PC-3 (cell line): ENCODE data around the gene KIAA1191. TPM values are rescaled to one million over a fixed set of nuclear protein-coding genes. Genes with fewer than 3 reads are reported as not detected.

Experiments used
- ATAC-seq: fragments of 200-7000 bp; cut with Tn5 transposase; 2 replicates; pipeline ENCODE4 v1.9.1; 2020; ENCODE audit warnings: mild to moderate bottlenecking, moderate library complexity
- BruUV-seq: library from RNA; stranded (reverse); fragments of 400-500 nt; replicated peaks from 2 replicates; lab custom pipeline; 2021; lab: Mats Ljungman, UMichigan
- CTCF ChIA-PET: fragments of 300-600 bp; sonication (Branson Sonifier 250); formaldehyde crosslinking; loops from one replicate; lab custom pipeline; 2022; ENCODE audit warnings: antibody characterized with exemption; lab: Charles Lee
- POLR2A ChIA-PET: fragments of 300-600 bp; sonication (Branson Sonifier 250); formaldehyde crosslinking; loops from one replicate; lab custom pipeline; 2022; ENCODE audit warnings: antibody characterized with exemption; ENCODE audit not compliant: unreplicated experiment; lab: Charles Lee
- DNase-seq: peaks from one replicate; pipeline ENCODE4 v3.0.0-alpha.2; 2015
- H2AFZ ChIP-seq: fragments of 300-600 bp; sonication (generic); 2 replicates; pipeline ENCODE4 v1.6.0; 2016; ENCODE audit warnings: antibody characterized with exemption, low read length
- H3F3A ChIP-seq: fragments of 300-600 bp; sonication (generic); one replicate; pipeline ENCODE4 v1.6.0; 2017; ENCODE audit warnings: antibody characterized with exemption, low read length, control low read depth, mild to moderate bottlenecking; ENCODE audit not compliant: unreplicated experiment
- H3K27ac ChIP-seq: fragments of 300-600 bp; sonication (generic); 2 replicates; pipeline ENCODE4 v1.5.1; 2016; ENCODE audit warnings: mild to moderate bottlenecking, low read length
- H3K27me3 ChIP-seq: fragments of 300-600 bp; sonication (generic); 2 replicates; pipeline ENCODE4 v1.6.1; 2016; ENCODE audit warnings: low read length, mixed read lengths
- H3K36me3 ChIP-seq: fragments of 300-600 bp; sonication (generic); 2 replicates; pipeline ENCODE4 v1.6.1; 2016; ENCODE audit warnings: low read depth, mixed run types, low read length, mixed read lengths
- H3K4me1 ChIP-seq: fragments of 300-600 bp; sonication (generic); 2 replicates; pipeline ENCODE4 v1.5.1; 2016; ENCODE audit warnings: low read length; ENCODE audit not compliant: insufficient read depth
- H3K4me2 ChIP-seq: fragments of 300-600 bp; sonication (generic); 2 replicates; pipeline ENCODE4 v1.6.0; 2016; ENCODE audit warnings: low read length
- H3K4me3 ChIP-seq: fragments of 300-600 bp; sonication (generic); 2 replicates; pipeline ENCODE4 v1.5.1; 2016; ENCODE audit warnings: mild to moderate bottlenecking, low read length, mixed read lengths
- H3K79me2 ChIP-seq: fragments of 300-600 bp; sonication (generic); 2 replicates; pipeline ENCODE4 v1.6.1; 2017; ENCODE audit warnings: low read length, mixed read lengths
- H3K9ac ChIP-seq: fragments of 300-600 bp; sonication (generic); 2 replicates; pipeline ENCODE4 v1.6.0; 2016; ENCODE audit warnings: mild to moderate bottlenecking, low read length
- H3K9me2 ChIP-seq: fragments of 300-600 bp; sonication (generic); replicated peaks from 2 replicates; pipeline ENCODE4 v1.6.1; 2016; ENCODE audit warnings: mixed run types, low read length, mixed read lengths
- H3K9me3 ChIP-seq: fragments of 300-600 bp; sonication (generic); 2 replicates; pipeline ENCODE4 v1.6.1; 2016; ENCODE audit warnings: low read length, mixed read lengths
- H4K20me1 ChIP-seq: fragments of 300-600 bp; sonication (generic); 2 replicates; pipeline ENCODE4 v1.6.1; 2016; ENCODE audit warnings: low read length, mixed read lengths
- CTCF ChIP-seq: fragments of 300-600 bp; sonication (generic); conservative IDR thresholded peaks from 2 replicates; pipeline ENCODE4 v1.5.1; 2017; ENCODE audit warnings: antibody characterized with exemption, low read depth, mild to moderate bottlenecking, low read length
- EZH2 ChIP-seq: fragments of 300-600 bp; sonication (generic); IDR thresholded peaks from one replicate; pipeline ENCODE4 v1.6.1; 2017; ENCODE audit warnings: antibody characterized with exemption, mild to moderate bottlenecking, low read length; ENCODE audit not compliant: unreplicated experiment
- EZH2phosphoT487 ChIP-seq: fragments of 300-600 bp; sonication (generic); IDR thresholded peaks from 2 replicates; pipeline ENCODE4 v1.6.1; 2018; ENCODE audit warnings: mild to moderate bottlenecking, antibody characterized with exemption, low read length, borderline replicate concordance
- intact Hi-C: fragments of 100-400 bp; cut with micrococcal nuclease; formaldehyde crosslinking; loops from 2 replicates; pipeline ENCODE4 v1.9.0; 2023
- total RNA-seq: library from RNA; depleted of rRNA; stranded (reverse); fragments of >200 nt; gene quantifications from 2 replicates; pipeline ENCODE4 v1.2.3, GENCODE V29; 2014

Gene KIAA1191
- total RNA-seq, 1 experiment from 2014 or later: 81.1 TPM

DNA sequence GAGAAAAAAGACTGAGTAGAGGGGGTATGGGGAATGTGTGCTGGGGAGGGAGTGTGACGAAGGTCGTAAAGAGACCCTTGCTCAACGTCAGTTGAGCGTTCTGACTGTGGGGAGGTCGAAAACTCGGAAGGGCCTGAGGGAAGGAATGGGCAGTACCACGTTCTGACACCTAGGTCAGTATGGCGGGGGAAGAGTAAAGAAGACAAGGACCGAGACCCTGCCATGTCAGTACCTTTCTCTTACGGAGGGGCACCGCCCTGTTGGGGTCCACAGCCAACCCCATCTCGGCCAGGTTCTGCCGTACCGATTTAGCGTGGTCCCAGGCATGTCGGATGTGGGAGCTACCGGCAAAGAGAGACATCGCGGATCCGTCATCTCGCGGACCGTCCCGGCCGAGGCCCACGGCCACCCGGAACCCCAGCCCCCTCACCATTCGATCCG, 26.5 kb upstream of the KIAA1191 start:
- peaks cover 14% of the 10 kb centered on the region for H3K4me1 ChIP-seq
- no peak for TF ChIP-seq CTCF
- TF ChIP-seq EZH2: no peak
- no peak for TF ChIP-seq EZH2phosphoT487
- intact Hi-C loops: loop anchor here (1.0 kb wide), 2 partner anchors 60 to 149 kb away; partner anchors contain the start of genes FAF2 and RNF44
- peaks cover 67% of the 10 kb centered on the region for H3K79me2 ChIP-seq
- no peaks in the 10 kb centered on the region for H3F3A ChIP-seq
- TSS peak; percentile 49 for BruUV-seq
- H3K9me2 ChIP-seq: no peaks in the 10 kb centered on the region
- peak overlapping the region; percentile 98 for H3K9ac ChIP-seq
- peaks cover 32% of the 10 kb centered on the region for H4K20me1 ChIP-seq
- no peak for ATAC-seq
- peak overlapping the region; percentile 94 for H3K27ac ChIP-seq
- H3K4me2 ChIP-seq: peak overlapping the region; percentile 99
- ChIA-PET POLR2A (interaction anchor here (0.5 kb wide), 1 partner anchor 280 kb away, joined by 3 read pairs; no protein-coding TSS in a partner anchor), CTCF (no interaction called here)
- peak; percentile 23 for DNase-seq
- peak overlapping the region; percentile 97 for H2AFZ ChIP-seq
- no peaks in the 10 kb centered on the region for H3K9me3 ChIP-seq
- H3K27me3 ChIP-seq: no peaks in the 10 kb centered on the region
- peak overlapping the region; percentile 94 for H3K4me3 ChIP-seq
- H3K36me3 ChIP-seq: peaks cover 56% of the 10 kb centered on the region

DNA sequence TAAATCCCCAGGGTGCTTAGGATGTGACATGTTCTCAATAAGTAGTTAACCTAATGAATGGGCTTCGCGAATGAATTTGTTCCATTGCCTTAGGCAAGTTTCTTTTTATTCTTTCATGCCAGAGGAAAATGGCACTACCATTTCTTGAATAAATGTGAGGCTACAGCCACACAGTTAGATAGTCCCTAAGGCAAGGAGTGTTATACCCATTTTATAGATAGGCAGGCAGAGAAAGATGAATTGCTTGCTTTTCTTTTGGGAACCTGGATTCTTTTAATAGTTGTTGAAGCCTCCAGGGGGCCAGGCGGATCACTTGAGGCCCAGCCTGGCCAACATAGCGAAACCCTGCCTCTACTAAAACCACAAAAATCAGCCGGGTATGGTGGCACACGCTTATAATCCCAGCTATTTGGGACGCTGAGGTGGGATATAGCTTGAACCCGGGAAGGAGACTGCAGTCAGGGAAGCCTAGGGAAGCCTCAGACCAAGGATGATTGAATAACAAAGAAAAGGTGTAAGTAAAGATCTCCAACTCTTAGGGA, 25.9 kb upstream of the KIAA1191 start:
- Histone ChIP-seq H4K20me1 (peaks cover 32% of the 10 kb centered on the region), H3K9me2 (no peaks in the 10 kb centered on the region), H3K27ac (peak overlapping the region; percentile 94; the same call in 1 of the 2 replicates), H3K9me3 (no peaks in the 10 kb centered on the region), H3F3A (no peaks in the 10 kb centered on the region), H3K4me2 (peak overlapping the region; percentile 99), H3K36me3 (peaks cover 62% of the 10 kb centered on the region), H3K27me3 (no peaks in the 10 kb centered on the region), H3K4me1 (peaks cover 14% of the 10 kb centered on the region), H3K9ac (peak overlapping the region; percentile 98), H3K79me2 (peaks cover 67% of the 10 kb centered on the region), H2AFZ (no peak overlapping the region), H3K4me3 (peak overlapping the region; percentile 94)
- DNase-seq: no peak
- POLR2A ChIA-PET: no interaction called here
- ATAC-seq: no peak
- intact Hi-C loops: no loop called here
- BruUV-seq: no TSS peak
- CTCF ChIA-PET: no interaction called here
- TF ChIP-seq EZH2phosphoT487: no peak
- no peak for TF ChIP-seq EZH2
- no peak for TF ChIP-seq CTCF

- Histone ChIP-seq H3K79me2 (peaks cover 67% of the 10 kb centered on the region), H3K4me3 (peak overlapping the region; percentile 94), H3K27me3 (no peaks in the 10 kb centered on the region), H3K9me2 (no peaks in the 10 kb centered on the region), H2AFZ (no peak overlapping the region), H3K27ac (no peak overlapping the region), H3K36me3 (peaks cover 65% of the 10 kb centered on the region), H3K9me3 (no peaks in the 10 kb centered on the region), H3K9ac (no peak overlapping the region), H3F3A (no peaks in the 10 kb centered on the region), H3K4me2 (peak overlapping the region; percentile 99), H3K4me1 (peaks cover 14% of the 10 kb centered on the region), H4K20me1 (peaks cover 32% of the 10 kb centered on the region)
- ATAC-seq: no peak
- intact Hi-C loops: no loop called here
- TF ChIP-seq EZH2 (no peak), CTCF (no peak), EZH2phosphoT487 (no peak)
- DNase-seq: no peak
- POLR2A ChIA-PET: no interaction called here
- CTCF ChIA-PET: no interaction called here
- BruUV-seq: no TSS peak
Observed at GRCh38 chr5:176386491-176386890, 24.9 kb upstream of the KIAA1191 start.
